Measurements from ENCODE around the gene ATP2B2.

Gene ATP2B2

DNA sequence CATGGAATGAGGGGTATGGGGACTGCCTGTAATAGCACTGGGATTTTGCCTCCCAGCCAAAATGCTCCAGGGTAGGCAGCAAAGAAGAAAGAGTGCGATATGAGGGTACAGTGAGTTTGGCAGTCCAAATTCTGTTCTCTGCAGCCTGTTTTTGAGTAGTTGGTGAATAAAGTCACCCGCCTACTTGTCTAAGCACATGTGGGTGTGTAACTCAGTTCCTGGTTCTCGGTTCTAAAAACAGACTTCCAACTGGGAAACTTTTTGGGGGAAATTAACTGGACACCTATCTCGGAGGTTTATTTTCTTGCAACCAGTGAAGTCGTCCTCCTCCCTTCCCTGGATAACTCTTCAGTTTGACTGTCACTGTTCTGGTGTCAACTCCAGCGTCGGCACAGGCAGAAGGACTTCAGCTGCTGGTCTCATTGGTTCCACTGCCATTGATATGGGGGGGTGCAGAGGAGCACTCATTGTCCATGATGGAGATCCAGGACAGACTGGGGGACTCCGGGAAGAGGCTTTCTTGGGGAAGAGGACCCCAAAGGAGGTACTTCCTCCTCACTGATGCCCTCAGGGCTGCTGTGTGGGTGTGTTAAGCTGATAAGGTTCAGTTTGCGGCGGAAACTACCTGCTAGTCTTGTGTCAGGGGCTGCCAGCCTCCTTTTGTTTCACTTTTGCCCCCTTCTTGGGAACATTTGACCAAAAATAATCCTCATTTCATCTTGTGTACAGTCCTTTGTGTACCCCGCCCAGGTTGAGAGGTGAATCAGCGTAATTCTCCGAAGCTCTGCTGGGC, 225.8 kb downstream of the ATP2B2 start:
- no peaks in the 10 kb centered on the region for H3K4me1 ChIP-seq
- DNase-seq = no peak
- no peaks in the 10 kb centered on the region for H3K27me3 ChIP-seq
- H3K9me3 ChIP-seq = no peaks in the 10 kb centered on the region
- TF ChIP-seq, protein P1, sequence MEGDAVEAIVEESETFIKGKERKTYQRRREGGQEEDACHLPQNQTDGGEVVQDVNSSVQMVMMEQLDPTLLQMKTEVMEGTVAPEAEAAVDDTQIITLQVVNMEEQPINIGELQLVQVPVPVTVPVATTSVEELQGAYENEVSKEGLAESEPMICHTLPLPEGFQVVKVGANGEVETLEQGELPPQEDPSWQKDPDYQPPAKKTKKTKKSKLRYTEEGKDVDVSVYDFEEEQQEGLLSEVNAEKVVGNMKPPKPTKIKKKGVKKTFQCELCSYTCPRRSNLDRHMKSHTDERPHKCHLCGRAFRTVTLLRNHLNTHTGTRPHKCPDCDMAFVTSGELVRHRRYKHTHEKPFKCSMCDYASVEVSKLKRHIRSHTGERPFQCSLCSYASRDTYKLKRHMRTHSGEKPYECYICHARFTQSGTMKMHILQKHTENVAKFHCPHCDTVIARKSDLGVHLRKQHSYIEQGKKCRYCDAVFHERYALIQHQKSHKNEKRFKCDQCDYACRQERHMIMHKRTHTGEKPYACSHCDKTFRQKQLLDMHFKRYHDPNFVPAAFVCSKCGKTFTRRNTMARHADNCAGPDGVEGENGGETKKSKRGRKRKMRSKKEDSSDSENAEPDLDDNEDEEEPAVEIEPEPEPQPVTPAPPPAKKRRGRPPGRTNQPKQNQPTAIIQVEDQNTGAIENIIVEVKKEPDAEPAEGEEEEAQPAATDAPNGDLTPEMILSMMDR (IDR thresholded peaks at IDR 0.05; ENCODE audit: low read depth, low read length) = no peak
- no peak overlapping the region for H3K4me3 ChIP-seq (ENCODE audit: low read depth, low read length)
- H3K36me3 ChIP-seq = peaks cover 4% of the 10 kb centered on the region; the same call in 1 of the 2 replicates

DNA sequence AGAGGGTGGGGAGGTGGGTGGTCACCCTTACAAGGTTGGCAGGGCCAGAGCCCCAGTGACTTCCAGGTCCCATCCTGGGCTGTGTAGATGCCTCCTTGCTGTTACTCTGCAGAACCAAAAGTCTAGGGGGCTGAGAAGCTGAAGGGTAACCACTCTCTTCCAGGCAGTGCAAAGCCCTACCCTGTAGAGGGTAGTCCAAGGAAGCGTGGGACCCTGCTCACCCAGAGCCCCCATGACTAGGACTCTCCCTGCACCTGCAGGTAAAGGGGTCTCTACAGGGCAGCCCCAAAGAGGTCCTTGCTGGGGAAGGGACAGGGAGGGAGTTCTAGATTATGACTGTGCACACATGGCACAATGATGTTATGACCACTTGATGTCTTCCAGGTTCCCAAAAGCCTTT, 226.9 kb downstream of the ATP2B2 start:
- no peak for DNase-seq
- Histone ChIP-seq H3K9me3 (no peaks in the 10 kb centered on the region), H3K4me1 (no peaks in the 10 kb centered on the region), H3K27me3 (no peaks in the 10 kb centered on the region), H3K36me3 (peaks cover 4% of the 10 kb centered on the region; the same call in 1 of the 2 replicates), H3K4me3 (ENCODE audit: low read depth, low read length) (no peak overlapping the region)
- TF ChIP-seq, protein P1 (IDR thresholded peaks at IDR 0.05; ENCODE audit: low read depth, low read length) = no peak

DNA sequence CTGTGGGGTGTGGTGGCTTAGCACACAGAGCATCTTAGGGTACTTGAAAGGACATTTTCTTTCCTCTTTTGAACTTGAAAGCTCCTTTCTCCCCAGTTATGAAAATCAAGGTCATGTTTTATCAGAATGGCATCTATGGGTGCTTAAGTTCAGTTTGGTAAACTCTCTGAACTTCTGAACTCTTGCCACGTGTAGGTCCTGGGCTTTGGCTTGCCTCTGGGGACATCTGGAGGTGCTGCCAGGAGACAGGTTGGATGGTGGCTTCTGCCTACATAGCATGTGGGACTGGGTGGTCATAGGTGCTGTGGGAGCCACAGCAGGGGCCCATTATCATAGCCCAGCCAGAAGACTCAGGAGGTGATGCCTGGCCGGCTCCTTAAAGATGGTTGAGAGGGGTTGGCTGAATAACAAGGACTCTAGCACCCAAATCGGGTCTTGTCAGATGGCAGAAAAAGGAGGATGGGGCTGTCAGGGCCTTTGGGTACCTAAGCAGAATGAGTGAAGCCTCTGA, 228.2 kb downstream of the ATP2B2 start:
- no peaks in the 10 kb centered on the region for H3K27me3 ChIP-seq
- H3K4me1 ChIP-seq = no peaks in the 10 kb centered on the region
- no peak overlapping the region for H3K4me3 ChIP-seq (ENCODE audit: low read depth, low read length)
- TF ChIP-seq, protein P1 (IDR thresholded peaks at IDR 0.05; ENCODE audit: low read depth, low read length) = no peak
- peaks cover 4% of the 10 kb centered on the region; the same call in 1 of the 2 replicates for H3K36me3 ChIP-seq
- DNase-seq = no peak
- no peaks in the 10 kb centered on the region for H3K9me3 ChIP-seq

DNA sequence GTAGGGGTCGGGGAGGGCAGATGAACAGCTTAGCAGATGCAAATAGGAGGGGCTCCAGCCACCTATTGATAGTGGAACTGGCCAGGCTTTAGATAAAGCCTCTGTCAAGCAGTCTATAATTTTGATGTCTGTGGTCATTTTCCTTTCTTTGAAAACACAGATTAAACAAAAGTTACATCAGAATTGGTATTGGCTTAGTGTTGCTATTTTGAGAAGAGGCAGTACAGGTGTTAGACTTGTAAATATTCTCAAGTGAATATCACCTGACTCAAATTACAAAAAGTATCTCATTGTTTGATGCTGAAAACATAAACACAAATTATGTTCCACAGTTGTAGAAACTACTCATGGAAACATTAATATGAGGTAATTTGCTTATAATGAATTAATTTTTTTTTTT, 230.8 kb downstream of the ATP2B2 start:
- H3K36me3 ChIP-seq = peaks cover 6% of the 10 kb centered on the region
- TF ChIP-seq, protein P1 (IDR thresholded peaks at IDR 0.05; ENCODE audit: low read depth, low read length) = no peak
- no peak overlapping the region for H3K4me3 ChIP-seq (ENCODE audit: low read depth, low read length)
- H3K27me3 ChIP-seq = no peaks in the 10 kb centered on the region
- no peaks in the 10 kb centered on the region for H3K9me3 ChIP-seq
- DNase-seq = no peak
- H3K4me1 ChIP-seq = no peaks in the 10 kb centered on the region

Measured in BE2C (cell line).